GM10266 (cell line): ENCODE results near the gene CNTN4.

Source experiments
- DNase-seq: peaks from one replicate; pipeline ENCODE4 v3.0.0; 2012; ENCODE audit errors: extremely low spot score
- CTCF ChIP-seq: IDR thresholded peaks from 2 replicates; pipeline ENCODE4 v1.5.1; 2012; ENCODE audit warnings: mild to moderate bottlenecking, low read depth; ENCODE audit not compliant: control insufficient read depth, insufficient read depth; ENCODE audit errors: missing control alignments

The CNTN4 gene

DNA sequence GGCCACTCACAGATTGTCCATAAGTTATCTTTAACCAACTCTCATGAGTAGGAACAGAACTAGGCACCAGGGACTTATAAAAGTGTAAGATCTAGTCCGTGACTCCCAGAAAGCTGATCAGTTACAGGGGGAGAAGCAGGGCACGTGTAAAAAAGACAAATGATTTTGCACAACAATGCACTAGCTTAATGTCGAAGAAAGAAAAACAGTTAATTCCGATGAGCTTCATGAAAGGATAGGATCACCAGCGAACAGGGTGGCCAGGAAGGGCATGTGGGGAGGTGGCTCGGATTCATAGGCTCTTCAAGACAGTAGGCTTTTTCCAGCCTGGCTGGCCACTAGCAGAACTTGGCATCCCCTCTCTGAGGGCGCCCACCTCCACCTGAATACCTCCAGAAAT lies 921.5 kb downstream of the CNTN4 start:
- TF ChIP-seq CTCF: no peak
- DNase-seq: no peak

GRCh38 chr3:3023111-3023745 lies 924.6 kb downstream of the CNTN4 start:
- no peak for DNase-seq
- no peak for TF ChIP-seq CTCF

- no peak for TF ChIP-seq CTCF
- peak; percentile 42 for DNase-seq
Measured at GRCh38 chr3:3027976-3028567, 929.4 kb downstream of the CNTN4 start.

GRCh38 chr3:3031326-3031725 lies 932.7 kb downstream of the CNTN4 start:
- DNase-seq: no peak
- no peak for TF ChIP-seq CTCF

GRCh38 chr3:3037156-3037555 lies 938.5 kb downstream of the CNTN4 start:
- no peak for TF ChIP-seq CTCF
- no peak for DNase-seq

- no peak for TF ChIP-seq CTCF
- DNase-seq: no peak
Measured at GRCh38 chr3:3038201-3038991, 939.7 kb downstream of the CNTN4 start.

- TF ChIP-seq CTCF: no peak
- DNase-seq: no peak
Measured at GRCh38 chr3:3053974-3054373, 955.3 kb downstream of the CNTN4 start.
